OCI-LY7 (cell line): ENCODE results near the gene ZFAND5.

Source experiments
- EZH2phosphoT487 ChIP-seq: fragments of 200-600 bp; sonication (generic); IDR thresholded peaks from 2 replicates; pipeline ENCODE4 v1.6.1; 2018; ENCODE audit warnings: low read depth, borderline replicate concordance, mild to moderate bottlenecking, mixed run types, antibody characterized with exemption, low read length, moderate library complexity, mixed read lengths
- TF ChIP-seq, protein P1 (sequence below): fragments of 200-600 bp; sonication (generic); conservative IDR thresholded peaks from 2 replicates; pipeline ENCODE4 v1.5.1; 2014; ENCODE audit warnings: mild to moderate bottlenecking, antibody characterized with exemption, low read length, moderate library complexity, mixed read lengths

DNA sequence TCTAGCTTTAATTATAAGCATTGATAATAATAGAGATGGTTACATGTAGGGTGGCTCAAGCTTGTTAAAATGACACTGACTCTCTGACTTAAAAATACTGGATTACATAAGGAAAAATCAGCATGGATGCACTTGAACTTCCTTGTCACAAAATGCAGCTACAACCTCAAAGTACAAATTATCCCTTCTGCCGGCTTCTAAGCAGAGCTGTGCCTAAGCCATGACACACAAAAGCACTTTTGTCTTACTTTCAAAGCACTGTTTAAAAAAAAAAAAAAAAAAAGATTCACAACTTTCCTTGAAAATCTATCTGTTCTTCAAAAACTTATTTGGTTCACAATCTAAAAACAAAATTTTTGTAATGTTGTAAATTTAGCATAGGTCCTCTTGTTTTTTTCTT lies 36.4 kb upstream of the ZFAND5 start:
- TF ChIP-seq, protein P1, sequence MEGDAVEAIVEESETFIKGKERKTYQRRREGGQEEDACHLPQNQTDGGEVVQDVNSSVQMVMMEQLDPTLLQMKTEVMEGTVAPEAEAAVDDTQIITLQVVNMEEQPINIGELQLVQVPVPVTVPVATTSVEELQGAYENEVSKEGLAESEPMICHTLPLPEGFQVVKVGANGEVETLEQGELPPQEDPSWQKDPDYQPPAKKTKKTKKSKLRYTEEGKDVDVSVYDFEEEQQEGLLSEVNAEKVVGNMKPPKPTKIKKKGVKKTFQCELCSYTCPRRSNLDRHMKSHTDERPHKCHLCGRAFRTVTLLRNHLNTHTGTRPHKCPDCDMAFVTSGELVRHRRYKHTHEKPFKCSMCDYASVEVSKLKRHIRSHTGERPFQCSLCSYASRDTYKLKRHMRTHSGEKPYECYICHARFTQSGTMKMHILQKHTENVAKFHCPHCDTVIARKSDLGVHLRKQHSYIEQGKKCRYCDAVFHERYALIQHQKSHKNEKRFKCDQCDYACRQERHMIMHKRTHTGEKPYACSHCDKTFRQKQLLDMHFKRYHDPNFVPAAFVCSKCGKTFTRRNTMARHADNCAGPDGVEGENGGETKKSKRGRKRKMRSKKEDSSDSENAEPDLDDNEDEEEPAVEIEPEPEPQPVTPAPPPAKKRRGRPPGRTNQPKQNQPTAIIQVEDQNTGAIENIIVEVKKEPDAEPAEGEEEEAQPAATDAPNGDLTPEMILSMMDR, result no peak
- TF ChIP-seq EZH2phosphoT487, result no peak
